HG03159 (cell line): ENCODE measurements around the gene PLRG1.

Source experiments
- ATAC-seq: cut with Tn5 transposase; IDR thresholded peaks from one replicate; pipeline ENCODE4 v1.9.1; 2021; ENCODE audit warnings: mild to moderate bottlenecking, moderate library complexity; ENCODE audit not compliant: unreplicated experiment

The PLRG1 gene

DNA sequence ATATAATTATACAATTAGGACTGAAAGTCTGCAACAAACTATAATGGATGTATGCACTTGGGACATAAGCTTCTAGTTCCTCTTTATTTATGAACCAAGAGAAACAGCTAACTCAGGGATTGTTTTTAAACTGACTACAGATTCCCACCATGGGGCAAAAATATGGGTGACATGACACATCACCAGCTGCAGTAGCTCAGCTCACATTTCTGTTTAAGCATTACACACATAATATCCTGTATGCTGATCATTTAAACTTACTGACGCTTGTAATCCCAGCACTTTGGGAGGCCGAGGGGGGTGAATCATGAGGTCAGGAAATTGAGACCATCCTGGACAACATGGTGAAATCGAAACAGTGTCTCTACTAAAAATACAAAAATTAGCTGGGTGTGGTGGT is 24.1 kb upstream of the PLRG1 start:
- no peak for ATAC-seq

DNA sequence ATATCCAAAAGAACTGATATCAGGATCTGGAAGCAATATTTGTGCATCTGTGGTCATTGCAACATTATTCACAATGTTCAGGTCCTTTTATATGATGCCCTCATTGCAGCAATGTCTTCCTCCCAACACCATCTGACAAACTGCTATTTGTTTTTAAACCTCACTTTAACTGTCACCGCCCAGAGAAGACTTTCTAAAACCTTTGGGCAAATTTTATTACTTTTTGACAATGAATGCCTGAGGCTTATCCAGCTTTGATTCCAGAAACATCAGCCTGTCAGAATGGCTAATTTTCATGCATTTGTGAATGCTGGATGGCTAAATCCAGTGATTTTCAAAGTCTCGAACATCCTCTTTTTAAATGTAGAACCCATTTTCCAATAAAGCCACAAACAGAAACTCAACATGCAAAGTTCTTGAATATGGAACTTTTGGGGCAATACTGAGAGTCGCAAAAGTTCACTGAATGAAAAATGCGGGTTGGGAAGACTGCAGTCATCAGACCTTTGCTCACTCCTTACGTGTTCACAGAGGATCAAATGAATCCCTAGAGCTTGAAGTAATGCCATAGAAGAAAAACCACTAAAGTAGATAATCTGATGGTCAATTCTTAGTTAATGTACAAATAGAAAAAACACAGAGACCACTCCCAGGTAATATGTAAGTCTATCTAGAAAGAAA is 23.1 kb upstream of the PLRG1 start:
- no peak for ATAC-seq

DNA sequence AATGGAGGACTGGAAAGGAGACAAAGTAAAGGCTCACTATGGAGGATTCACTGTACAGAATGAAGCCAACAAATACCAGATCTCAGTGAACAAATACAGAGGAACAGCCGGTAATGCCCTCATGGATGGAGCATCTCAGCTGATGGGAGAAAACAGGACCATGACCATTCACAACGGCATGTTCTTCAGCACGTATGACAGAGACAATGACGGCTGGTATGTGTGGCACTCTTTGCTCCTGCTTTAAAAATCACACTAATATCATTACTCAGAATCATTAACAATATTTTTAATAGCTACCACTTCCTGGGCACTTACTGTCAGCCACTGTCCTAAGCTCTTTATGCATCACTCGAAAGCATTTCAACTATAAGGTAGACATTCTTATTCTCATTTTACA is 19.4 kb upstream of the PLRG1 start:
- ATAC-seq, result no peak

DNA sequence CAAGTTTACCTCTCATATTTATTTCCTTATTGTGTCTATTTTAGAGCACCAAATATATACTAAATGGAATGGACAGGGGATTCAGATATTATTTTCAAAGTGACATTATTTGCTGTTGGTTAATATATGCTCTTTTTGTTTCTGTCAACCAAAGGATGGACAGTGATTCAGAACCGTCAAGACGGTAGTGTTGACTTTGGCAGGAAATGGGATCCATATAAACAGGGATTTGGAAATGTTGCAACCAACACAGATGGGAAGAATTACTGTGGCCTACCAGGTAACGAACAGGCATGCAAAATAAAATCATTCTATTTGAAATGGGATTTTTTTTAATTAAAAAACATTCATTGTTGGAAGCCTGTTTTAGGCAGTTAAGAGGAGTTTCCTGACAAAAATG is 18.8 kb upstream of the PLRG1 start:
- no peak for ATAC-seq

DNA sequence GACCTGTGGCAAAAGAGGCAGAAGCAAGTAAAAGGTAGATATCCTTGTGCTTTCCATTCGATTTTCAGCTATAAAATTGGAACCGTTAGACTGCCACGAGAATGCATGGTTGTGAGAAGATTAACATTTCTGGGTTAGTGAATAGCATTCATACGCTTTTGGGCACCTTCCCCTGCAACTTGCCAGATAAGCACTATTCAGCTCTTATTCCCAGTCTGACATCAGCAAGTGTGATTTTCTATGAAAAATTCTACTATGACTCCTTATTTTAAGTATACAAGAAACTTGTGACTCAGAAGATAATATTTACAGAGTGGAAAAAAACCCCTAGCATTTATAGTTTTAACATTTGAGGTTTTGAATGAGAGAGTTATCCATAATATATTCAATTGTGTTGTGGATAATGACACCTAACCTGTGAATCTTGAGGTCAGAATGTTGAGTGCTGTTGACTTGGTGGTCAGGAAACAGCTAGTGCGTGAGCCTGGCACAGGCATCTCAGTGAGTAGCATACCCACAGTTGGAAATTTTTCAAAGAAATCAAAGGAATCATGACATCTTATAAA is 16.5 kb upstream of the PLRG1 start:
- ATAC-seq, result no peak

DNA sequence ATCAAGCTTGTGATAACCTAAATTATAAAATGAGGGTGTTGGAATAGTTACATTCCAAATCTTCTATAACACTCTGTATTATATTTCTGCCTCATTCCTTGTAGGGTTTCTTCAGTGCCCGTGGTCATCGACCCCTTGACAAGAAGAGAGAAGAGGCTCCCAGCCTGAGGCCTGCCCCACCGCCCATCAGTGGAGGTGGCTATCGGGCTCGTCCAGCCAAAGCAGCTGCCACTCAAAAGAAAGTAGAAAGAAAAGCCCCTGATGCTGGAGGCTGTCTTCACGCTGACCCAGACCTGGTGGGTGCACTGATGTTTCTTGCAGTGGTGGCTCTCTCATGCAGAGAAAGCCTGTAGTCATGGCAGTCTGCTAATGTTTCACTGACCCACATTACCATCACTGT is 15.5 kb upstream of the PLRG1 start:
- no peak for ATAC-seq

DNA sequence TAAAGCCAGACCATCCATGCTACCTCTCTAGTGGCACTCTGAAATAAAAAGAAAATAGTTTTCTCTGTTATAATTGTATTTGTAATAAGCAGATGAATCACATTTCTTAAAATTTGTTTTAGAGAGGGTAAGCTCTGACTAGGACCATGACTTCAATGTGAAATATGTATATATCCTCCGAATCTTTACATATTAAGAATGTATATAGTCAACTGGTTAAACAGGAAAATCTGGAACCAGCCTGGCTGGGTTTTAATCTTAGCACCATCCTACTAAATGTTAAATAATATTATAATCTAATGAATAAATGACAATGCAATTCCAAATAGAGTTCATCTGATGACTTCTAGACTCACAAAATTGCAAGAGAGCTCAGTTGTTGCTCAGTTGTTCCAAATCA is 14.1 kb upstream of the PLRG1 start:
- ATAC-seq, result no peak

DNA sequence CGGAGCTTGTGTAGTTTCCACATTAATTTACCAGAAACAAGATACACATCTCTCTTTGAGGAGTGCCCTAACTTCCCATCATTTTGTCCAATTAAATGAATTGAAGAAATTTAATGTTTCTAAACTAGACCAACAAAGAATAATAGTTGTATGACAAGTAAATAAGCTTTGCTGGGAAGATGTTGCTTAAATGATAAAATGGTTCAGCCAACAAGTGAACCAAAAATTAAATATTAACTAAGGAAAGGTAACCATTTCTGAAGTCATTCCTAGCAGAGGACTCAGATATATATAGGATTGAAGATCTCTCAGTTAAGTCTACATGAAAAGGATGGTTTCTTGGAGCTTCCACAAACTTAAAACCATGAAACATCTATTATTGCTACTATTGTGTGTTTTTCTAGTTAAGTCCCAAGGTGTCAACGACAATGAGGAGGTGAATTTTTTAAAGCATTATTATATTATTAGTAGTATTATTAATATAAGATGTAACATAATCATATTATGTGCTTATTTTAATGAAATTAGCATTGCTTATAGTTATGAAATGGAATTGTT is 12.6 kb upstream of the PLRG1 start, which contains the start of gene FGB:
FGB (plus strand) TSS at position 315 of the 558 bp plus-strand sequence; CDS start at position 323, 8 bp downstream.
- ATAC-seq, result no peak

DNA sequence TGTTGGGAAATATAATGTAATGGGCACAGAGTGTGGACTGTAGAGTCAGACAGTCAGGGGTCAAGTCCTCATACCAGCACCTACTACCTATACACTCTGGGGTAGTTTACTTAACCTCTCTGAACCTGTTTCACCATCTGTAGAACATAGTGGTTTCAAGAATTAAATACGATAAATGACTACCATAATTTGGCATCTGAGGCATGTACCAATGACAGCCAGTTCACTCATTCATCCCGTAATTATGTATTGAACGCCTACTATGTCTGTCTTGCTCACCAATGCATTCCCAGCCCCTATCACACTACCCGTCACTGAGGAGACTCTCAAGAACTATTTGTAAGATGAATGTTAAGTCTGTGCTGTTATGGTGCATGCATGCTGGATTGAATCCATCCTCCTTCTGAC is 10.6 kb upstream of the PLRG1 start:
- no peak for ATAC-seq

DNA sequence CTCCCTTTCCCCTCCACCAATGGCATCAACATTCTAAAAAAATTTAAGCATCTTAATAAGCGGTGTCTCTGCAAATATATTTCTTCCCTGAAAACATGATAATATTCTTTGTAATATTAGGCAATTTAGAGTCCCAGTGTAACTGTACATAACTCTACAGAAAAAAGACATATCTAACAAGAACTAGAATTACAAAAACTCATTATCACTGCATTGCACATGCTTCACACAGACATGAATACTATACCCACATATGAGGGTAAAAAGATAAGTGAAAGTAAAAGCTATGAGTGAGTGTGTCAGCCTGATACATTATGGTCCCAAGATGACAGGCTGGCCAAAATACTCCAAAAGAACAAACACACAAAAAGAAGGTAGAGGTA is 10.2 kb upstream of the PLRG1 start:
- no peak for ATAC-seq

DNA sequence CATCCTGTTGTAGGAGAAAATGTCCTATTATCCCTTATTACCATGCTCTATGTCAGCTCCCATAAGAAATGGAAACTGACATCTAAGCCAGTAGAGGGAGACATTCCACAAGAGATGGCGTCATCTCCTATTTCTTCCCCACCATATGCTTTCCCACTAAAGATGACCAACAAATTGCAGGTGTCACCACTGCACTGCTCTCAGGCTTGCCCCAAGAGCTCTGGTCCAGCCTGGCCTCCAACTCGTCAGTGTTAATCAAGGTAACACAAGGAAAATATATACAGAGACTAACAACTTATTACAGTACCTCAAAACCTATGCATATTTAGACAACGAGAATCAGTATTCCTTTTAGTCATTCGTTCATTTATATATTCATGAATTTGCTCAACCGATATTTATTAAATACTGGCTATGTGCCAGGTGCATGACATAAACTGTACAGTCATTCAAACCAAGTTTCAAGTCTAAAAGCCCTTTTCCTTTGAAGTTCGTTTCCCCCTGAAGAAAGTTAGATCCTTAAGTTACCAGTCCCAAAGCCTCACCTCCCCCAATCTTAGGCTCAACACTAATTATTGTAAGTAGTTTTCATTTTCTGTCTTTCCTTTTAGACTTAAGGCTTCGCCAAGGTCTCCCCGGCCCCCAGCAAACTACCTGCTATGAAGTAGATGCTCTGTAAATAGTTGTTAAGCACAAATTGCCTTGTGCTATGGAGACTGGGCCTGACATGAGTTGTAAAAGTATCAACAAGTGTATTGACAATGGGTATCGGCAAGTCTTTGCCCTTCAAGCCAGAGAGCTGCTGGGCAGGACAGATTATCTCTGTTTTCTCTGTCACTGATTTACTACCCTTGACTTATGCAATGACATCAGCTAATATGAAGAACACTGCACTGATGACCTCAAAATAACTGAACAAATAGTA is 9.6 kb upstream of the PLRG1 start:
- peak; percentile 80 for ATAC-seq

DNA sequence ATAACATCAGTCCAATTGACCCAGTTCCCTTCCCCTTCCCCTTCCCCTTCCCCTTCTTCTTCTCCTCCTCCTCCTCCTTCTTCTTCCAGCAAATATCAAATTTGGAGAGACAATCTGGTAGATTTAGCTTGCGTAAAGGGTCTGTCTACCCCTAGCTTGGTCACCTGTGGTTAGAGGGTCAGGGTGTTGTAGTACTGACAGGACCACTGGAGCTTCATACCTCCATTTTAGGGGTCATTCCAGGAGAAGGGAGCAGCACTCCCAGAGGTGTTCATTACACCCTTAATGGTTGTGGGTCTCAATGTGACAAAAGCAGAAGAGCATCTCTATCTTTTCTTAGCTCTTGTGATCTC is 8.9 kb upstream of the PLRG1 start:
- ATAC-seq, result peak; percentile 24

DNA sequence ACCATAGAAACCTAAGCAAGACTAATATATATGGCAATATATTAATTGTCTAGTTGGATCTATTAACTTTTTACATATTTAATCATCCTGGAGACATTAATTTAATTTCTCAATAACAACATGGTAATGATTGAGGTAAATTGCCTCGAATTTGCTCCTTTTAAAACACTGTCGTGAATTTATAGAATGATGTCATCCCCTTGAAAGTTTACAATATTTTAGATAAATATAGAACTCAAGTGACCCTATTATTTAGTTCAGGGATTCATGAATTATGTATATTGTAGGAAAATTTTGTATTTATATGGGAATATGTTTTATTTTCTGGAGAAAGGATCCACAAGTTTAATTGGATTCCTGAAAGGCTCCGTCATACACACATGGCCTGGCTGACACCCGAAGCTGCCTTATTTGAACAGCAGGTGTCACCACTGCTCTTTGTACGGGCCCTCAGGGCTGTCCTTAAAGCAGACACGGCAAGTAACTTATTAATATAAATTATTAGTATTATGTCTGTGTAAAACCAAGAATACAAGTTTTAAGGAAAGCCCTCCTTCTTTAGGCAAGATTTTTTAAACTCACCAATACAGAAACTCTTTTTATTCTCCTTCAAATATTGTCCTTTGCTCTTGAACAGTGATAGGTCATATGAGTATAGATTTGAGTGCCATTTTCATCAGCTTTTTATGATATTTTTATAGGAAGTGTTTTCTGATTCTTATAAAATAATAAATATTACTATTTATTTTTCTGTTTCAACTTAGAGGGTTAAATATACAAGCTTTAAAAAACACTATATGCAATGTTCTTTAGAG is 1.9 kb upstream of the PLRG1 start:
- peak; percentile 53 for ATAC-seq

DNA sequence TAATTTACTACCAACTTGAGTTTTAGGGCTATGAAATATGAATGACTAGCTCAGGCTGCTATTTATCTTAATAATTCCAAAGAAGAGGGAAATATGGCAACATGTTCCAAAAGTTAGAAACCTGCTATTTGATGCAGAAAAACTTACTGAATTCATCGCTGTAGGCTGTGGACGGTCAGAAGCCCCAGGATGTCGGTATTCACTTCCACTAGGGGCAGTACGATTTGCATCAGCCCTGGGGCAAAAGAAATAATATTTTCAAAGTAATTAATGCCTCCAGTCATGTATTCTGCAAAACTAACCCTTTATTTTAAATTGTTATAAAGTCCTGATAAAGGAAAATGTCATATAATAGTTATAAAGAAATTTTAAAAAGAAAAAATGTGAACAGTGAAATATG is 4.5 kb downstream of the PLRG1 start:
- ATAC-seq, result no peak

DNA sequence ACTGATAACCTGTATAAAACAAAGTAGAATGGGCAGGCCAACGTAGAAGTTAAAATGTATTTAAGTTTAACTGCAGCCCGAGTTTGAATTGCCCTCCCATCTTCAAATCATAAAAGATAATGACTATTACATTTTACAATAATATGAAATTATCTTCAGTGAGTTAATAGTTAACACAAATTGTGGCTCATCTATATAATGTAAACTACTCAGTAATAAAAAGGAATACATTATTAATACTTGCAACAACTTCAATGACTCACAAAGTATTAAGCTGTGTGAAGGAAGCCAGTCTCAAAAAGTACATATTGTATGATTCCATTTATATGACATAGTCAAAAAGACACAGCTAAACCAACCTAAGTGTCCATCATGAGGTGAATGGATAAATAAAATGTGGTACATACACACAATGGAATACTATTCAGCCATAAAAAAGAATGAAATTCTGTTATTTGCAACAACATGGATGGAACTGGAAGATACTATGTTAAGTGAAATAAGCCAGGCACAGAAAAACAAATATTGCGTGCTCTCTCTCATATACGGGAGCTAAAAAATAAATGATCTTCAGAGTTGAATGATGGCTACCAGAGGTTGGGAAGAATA is 7.8 kb downstream of the PLRG1 start:
- ATAC-seq, result no peak

DNA sequence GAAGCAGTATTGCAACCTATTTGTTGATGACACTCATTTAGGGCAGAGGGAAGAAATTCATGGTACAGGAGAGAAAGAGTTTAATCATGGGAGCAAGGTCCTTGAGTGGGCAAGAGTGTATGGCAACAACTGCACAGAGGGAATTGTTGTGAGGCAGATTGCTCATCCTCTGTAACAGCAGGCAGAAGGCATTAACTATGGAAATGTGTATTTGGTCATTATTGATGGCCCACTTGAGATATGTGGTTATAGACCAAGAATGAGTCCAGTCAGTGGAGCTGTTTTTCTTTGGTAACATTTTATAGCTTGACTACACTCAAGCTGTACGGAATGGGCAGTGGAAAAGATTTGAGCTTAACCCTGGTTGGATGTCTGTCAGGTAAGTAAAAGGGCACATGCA is 15.9 kb downstream of the PLRG1 start:
- ATAC-seq, result no peak

DNA sequence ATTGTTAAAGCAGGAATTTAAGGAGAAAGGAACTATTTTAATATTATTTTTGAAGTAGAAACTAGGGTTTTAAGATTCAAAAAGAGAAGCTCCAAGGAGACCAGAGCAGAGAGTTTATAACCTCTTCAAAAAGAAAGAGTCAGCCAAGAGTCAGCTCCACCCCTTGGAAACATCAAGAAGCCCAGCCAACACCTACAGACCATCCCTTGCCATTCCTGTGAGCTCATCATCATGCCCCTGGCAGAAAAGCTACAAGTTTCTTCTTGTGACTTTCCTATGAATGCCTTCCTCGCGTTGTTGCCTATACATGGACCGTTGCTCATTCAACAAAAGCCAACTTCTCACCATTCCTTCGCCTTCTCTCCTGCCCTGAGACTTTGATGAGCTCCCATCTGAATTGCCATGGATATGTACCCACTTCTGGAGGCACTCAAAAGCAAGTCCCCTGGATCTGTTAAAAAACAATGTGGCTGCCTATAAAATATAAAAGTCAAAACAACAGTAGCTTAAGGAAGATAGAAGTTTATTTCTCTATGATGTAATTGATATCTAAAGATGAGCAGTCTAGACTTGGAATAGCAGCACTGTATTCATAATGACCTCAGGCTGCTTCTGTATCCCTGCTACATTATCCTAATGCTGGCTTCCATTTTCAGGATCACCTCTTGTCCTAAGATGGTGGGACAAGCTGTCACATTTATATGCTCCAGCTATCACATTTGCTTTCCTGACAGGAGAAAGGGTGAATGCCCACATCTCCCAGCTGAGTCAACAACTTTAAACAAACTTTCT is 20.3 kb downstream of the PLRG1 start:
- no peak for ATAC-seq

DNA sequence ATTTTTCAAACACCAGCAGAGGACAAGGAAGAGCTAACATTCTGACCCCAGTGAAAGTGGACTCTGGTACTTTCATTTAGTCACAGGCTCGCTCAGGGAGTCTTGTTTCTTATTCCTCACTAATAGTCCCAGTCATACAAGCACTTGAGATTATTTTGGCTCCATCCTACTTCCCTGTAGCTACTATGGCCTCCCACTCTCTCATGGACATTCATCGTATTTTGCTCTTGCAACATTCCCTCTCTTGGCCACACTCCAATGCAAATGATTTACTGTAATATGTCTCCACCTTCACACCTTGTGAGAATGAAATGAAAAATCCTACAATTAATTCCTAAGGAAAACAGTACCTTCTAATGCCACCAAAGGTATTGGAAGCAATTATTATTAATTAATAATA is 21.3 kb downstream of the PLRG1 start:
- no peak for ATAC-seq

DNA sequence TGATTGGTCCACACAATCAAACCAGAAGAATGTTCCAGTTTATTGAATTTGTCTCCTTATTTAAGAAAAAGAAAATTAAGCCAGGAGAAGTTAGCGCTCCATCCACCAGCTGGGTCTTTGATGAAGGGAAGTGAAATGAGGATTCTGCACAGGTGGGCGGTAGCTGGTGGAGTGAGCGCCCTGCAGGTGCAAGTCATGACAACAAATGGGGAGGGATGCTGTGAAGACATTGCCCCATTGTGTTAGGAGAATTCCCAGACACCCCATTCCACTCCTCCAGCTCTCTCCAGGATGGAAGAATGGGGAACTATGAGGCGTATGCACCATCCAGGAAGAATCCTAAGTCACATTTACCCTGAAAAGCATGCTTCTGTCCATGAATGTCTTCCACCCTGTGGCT is 22.9 kb downstream of the PLRG1 start:
- no peak for ATAC-seq

DNA sequence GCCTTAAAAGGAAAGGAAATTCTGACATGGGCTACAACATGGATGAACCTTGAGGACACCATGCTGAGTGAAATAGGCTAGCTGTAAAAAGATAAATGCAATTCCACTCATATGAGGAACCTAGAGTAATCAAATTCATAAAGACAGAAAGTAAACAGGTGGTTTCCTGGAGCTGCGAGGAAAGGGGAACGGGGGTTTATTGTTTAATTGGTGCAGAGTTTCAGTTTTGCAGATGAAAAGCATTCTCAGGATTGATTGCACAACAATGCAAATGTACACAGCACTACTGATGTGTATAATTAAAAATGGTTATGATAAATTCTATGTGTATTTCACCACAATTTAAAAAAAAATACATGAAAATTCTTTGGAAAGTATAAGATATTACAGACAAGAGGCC is 24.0 kb downstream of the PLRG1 start:
- peak; percentile 62 for ATAC-seq
